Caco-2 (cell line): Measurements from ENCODE around the gene CLEC2B. TPM values are rescaled to one million over a fixed set of nuclear protein-coding genes. Genes with fewer than 3 reads are reported as not detected.

ENCODE experiments used
- BruUV-seq: library from RNA; stranded (reverse); fragments of 400-500 nt; replicated peaks from 2 replicates; lab custom pipeline; 2021; lab: Mats Ljungman, UMichigan
- CTCF ChIA-PET: fragments of 300-600 bp; sonication (Branson Sonifier 250); formaldehyde crosslinking; loops from one replicate; lab custom pipeline; 2022; ENCODE audit warnings: antibody characterized with exemption; lab: Charles Lee
- POLR2A ChIA-PET: fragments of 300-600 bp; sonication (Branson Sonifier 250); formaldehyde crosslinking; loops from one replicate; lab custom pipeline; 2022; ENCODE audit warnings: antibody characterized with exemption; lab: Charles Lee
- DNase-seq, 2 experiments: peaks; one replicate each; pipeline versions ENCODE4 v3.0.0 to v3.0.0-alpha.2; 2020 to 2022
- H3K27me3 ChIP-seq: replicated peaks from 2 replicates; pipeline ENCODE4 v1.6.0; 2011; ENCODE audit warnings: low read length; ENCODE audit not compliant: control insufficient read depth, insufficient read depth
- H3K36me3 ChIP-seq: 2 replicates; pipeline ENCODE4 v1.5.1; 2011; ENCODE audit warnings: low read length; ENCODE audit not compliant: control insufficient read depth, insufficient read depth
- H3K4me1 ChIP-seq: fragments of 250-450 bp; sonication (Bioruptor Pico); 2 replicates; pipeline ENCODE4 v1.5.1; 2020; ENCODE audit warnings: mild to moderate bottlenecking
- H3K4me3 ChIP-seq: 2 replicates; pipeline ENCODE4 v1.5.1; 2011; ENCODE audit warnings: low read depth, mild to moderate bottlenecking, control low read depth, low read length
- H3K9me3 ChIP-seq: fragments of 250-450 bp; sonication (Bioruptor Pico); 2 replicates; pipeline ENCODE4 v1.5.1; 2020; ENCODE audit warnings: mild to moderate bottlenecking, moderate library complexity
- H3K27ac Mint-ChIP-seq: one replicate; pipeline ENCODE4 v1.8.0; 2022; ENCODE audit warnings: mixed read lengths; ENCODE audit not compliant: unreplicated experiment
- H3K27me3 Mint-ChIP-seq: one replicate; pipeline ENCODE4 v1.8.0; 2022; ENCODE audit warnings: mixed read lengths; ENCODE audit not compliant: insufficient read depth, unreplicated experiment
- H3K36me3 Mint-ChIP-seq: one replicate; pipeline ENCODE4 v1.8.0; 2022; ENCODE audit warnings: mild to moderate bottlenecking, mixed read lengths; ENCODE audit not compliant: insufficient read depth, unreplicated experiment
- H3K4me1 Mint-ChIP-seq: one replicate; pipeline ENCODE4 v1.8.0; 2022; ENCODE audit warnings: low read depth, mixed read lengths; ENCODE audit not compliant: unreplicated experiment
- H3K4me3 Mint-ChIP-seq: one replicate; pipeline ENCODE4 v1.8.0; 2022; ENCODE audit warnings: mild to moderate bottlenecking, moderate library complexity, mixed read lengths; ENCODE audit not compliant: unreplicated experiment
- H3K9me3 Mint-ChIP-seq: one replicate; pipeline ENCODE4 v1.8.0; 2022; ENCODE audit warnings: mixed read lengths; ENCODE audit not compliant: unreplicated experiment
- CTCF ChIP-seq, 2 experiments: fragments of 200-600 bp in 1 of 2; IDR thresholded peaks; 1 replicate in 1 of 2; 2 replicates in 1 of 2; pipeline versions ENCODE4 v1.5.1 to v1.8.0; 2011 to 2022; ENCODE audit warnings: antibody characterized with exemption in 1 of 2, control low read depth in 1 of 2, inconsistent platforms in 1 of 2, low read depth in 1 of 2, low read length in 1 of 2, mild to moderate bottlenecking in 1 of 2, moderate library complexity in 1 of 2; ENCODE audit not compliant: insufficient read depth in 1 of 2, severe bottlenecking in 1 of 2, unreplicated experiment in 1 of 2
- intact Hi-C: fragments of 100-400 bp; cut with micrococcal nuclease; formaldehyde crosslinking; loops from one replicate; pipeline ENCODE4 v1.10.0; 2022; ENCODE audit not compliant: unreplicated experiment
- total RNA-seq: library from RNA; stranded (reverse); gene quantifications from 2 replicates; pipeline ENCODE4 v1.2.3, GENCODE V29; 2022

Gene CLEC2B
- total RNA-seq, 1 experiment from 2014 or later, result not detected

- BruUV-seq, result no TSS peak
- Histone ChIP-seq H3K4me1 (no peaks in the 10 kb centered on the region), H3K27me3 (no peaks in the 10 kb centered on the region), H3K36me3 (no peaks in the 10 kb centered on the region), H3K4me3 (no peak overlapping the region), H3K9me3 (no peaks in the 10 kb centered on the region)
- ChIA-PET POLR2A (no interaction called here), CTCF (interaction anchor here (0.6 to 1.3 kb wide), 2 partner anchors 14 to 25 kb away, joined by 6 read pairs; no protein-coding TSS in a partner anchor)
- no peaks in the 10 kb centered on the region for H3K9me3 Mint-ChIP-seq
- DNase-seq, result no peak
- H3K4me3 Mint-ChIP-seq, result no peak overlapping the region
- H3K27me3 Mint-ChIP-seq, result peaks cover 21% of the 10 kb centered on the region
- intact Hi-C loops, result no loop called here
- H3K27ac Mint-ChIP-seq, result no peak overlapping the region
- no peaks in the 10 kb centered on the region for H3K36me3 Mint-ChIP-seq
- TF ChIP-seq CTCF (IDR thresholded peaks at IDR 0.05; ENCODE audit: insufficient read depth in 1 of 2, low read depth in 1 of 2, low read length in 1 of 2, severe bottlenecking in 1 of 2, unreplicated experiment in 1 of 2), result no peak
- H3K4me1 Mint-ChIP-seq, result no peaks in the 10 kb centered on the region
These were observed 57.5 kb downstream of the CLEC2B start for GRCh38 chr12:9811621-9812020.

GRCh38 chr12:9810671-9811070 is 58.5 kb downstream of the CLEC2B start:
- Mint-ChIP-seq H3K9me3 (no peaks in the 10 kb centered on the region), H3K36me3 (no peaks in the 10 kb centered on the region), H3K27me3 (peaks cover 21% of the 10 kb centered on the region), H3K27ac (no peak overlapping the region), H3K4me3 (no peak overlapping the region), H3K4me1 (no peaks in the 10 kb centered on the region)
- DNase-seq, result no peak
- Histone ChIP-seq H3K9me3 (no peaks in the 10 kb centered on the region), H3K4me1 (no peaks in the 10 kb centered on the region), H3K36me3 (no peaks in the 10 kb centered on the region), H3K27me3 (no peaks in the 10 kb centered on the region), H3K4me3 (no peak overlapping the region)
- ChIA-PET POLR2A (no interaction called here), CTCF (interaction anchor here (0.6 kb wide), 1 partner anchor 68 kb away, joined by 3 read pairs; no protein-coding TSS in a partner anchor)
- TF ChIP-seq CTCF (IDR thresholded peaks at IDR 0.05; ENCODE audit: insufficient read depth in 1 of 2, low read depth in 1 of 2, low read length in 1 of 2, severe bottlenecking in 1 of 2, unreplicated experiment in 1 of 2), result no peak
- no TSS peak for BruUV-seq
- intact Hi-C loops, result no loop called here

GRCh38 chr12:9809866-9810265 is 59.3 kb downstream of the CLEC2B start:
- no peaks in the 10 kb centered on the region for H3K36me3 Mint-ChIP-seq
- no peak for DNase-seq
- Histone ChIP-seq H3K4me3 (no peak overlapping the region), H3K27me3 (no peaks in the 10 kb centered on the region), H3K36me3 (no peaks in the 10 kb centered on the region), H3K4me1 (no peaks in the 10 kb centered on the region), H3K9me3 (no peaks in the 10 kb centered on the region)
- H3K4me1 Mint-ChIP-seq, result no peaks in the 10 kb centered on the region
- BruUV-seq, result no TSS peak
- TF ChIP-seq CTCF (IDR thresholded peaks at IDR 0.05; ENCODE audit: insufficient read depth in 1 of 2, low read depth in 1 of 2, low read length in 1 of 2, severe bottlenecking in 1 of 2, unreplicated experiment in 1 of 2), result no peak
- POLR2A ChIA-PET, result no interaction called here
- H3K27ac Mint-ChIP-seq, result no peak overlapping the region
- H3K9me3 Mint-ChIP-seq, result no peaks in the 10 kb centered on the region
- intact Hi-C loops, result no loop called here
- CTCF ChIA-PET, result interaction anchor here (0.6 kb wide), 1 partner anchor 67 kb away, joined by 3 read pairs; no protein-coding TSS in a partner anchor
- H3K27me3 Mint-ChIP-seq, result peaks cover 21% of the 10 kb centered on the region
- H3K4me3 Mint-ChIP-seq, result no peak overlapping the region
